ENCODE results near the gene PTPRN2. TPM values are rescaled to one million over a fixed set of nuclear protein-coding genes. Genes with fewer than 3 reads are reported as not detected.

PTPRN2 gene
- total RNA-seq, 1 experiment from 2014 or later = 2.1 TPM

DNA sequence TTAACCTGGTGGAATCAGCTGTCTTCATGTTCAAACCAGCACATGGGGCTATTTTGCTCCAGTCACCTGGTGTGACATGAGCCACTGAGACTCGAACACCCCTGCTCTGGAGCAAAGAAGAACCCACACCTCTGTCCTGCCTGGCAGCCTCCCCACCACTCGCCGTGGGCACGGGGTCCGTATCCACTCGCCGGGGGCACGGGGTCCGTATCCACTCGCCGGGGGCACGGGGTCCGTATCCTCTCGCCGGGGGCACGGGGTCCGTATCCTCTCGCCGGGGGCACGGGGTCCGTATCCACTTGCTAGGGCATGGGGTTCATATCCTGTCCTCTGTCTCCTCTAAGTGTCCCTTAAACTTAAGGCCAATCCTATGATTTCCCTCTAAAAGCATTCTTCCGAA is 558.7 kb downstream of the PTPRN2 start:
- no peak overlapping the region for H3K4me2 ChIP-seq (ENCODE audit: low read length)
- CTCF ChIA-PET = no interaction called here
- H3K9ac ChIP-seq (ENCODE audit: low read length) = no peak overlapping the region
- H3K36me3 ChIP-seq (ENCODE audit: control insufficient read depth in 1 of 2, insufficient read depth in 2 of 2, low read length in 2 of 2) = no peaks in the 10 kb centered on the region
- no peaks in the 10 kb centered on the region for H3K9me2 ChIP-seq (ENCODE audit: insufficient read depth)
- H3K27me3 ChIP-seq (ENCODE audit: insufficient read depth, low read length) = no peaks in the 10 kb centered on the region
- no peaks in the 10 kb centered on the region for H4K20me1 ChIP-seq (ENCODE audit: insufficient read depth)
- TF ChIP-seq, protein P1, sequence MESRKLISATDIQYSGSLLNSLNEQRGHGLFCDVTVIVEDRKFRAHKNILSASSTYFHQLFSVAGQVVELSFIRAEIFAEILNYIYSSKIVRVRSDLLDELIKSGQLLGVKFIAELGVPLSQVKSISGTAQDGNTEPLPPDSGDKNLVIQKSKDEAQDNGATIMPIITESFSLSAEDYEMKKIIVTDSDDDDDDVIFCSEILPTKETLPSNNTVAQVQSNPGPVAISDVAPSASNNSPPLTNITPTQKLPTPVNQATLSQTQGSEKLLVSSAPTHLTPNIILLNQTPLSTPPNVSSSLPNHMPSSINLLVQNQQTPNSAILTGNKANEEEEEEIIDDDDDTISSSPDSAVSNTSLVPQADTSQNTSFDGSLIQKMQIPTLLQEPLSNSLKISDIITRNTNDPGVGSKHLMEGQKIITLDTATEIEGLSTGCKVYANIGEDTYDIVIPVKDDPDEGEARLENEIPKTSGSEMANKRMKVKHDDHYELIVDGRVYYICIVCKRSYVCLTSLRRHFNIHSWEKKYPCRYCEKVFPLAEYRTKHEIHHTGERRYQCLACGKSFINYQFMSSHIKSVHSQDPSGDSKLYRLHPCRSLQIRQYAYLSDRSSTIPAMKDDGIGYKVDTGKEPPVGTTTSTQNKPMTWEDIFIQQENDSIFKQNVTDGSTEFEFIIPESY (IDR thresholded peaks at IDR 0.05; ENCODE audit: extremely low read depth, insufficient replicate concordance, low read length) = no peak
- TF ChIP-seq SRF (IDR thresholded peaks at IDR 0.05; ENCODE audit: low read depth) (no peak), FOSL1 (IDR thresholded peaks at IDR 0.05; ENCODE audit: low read depth) (no peak), CEBPB (IDR thresholded peaks at IDR 0.05; ENCODE audit: low read depth) (no peak), ZFX (IDR thresholded peaks at IDR 0.05) (no peak), EZH2phosphoT487 (IDR thresholded peaks at IDR 0.05; ENCODE audit: borderline replicate concordance) (no peak), YY1 (IDR thresholded peaks at IDR 0.05; ENCODE audit: extremely low read depth, insufficient replicate concordance, low read depth, low read length) (no peak), POLR2AphosphoS5 (IDR thresholded peaks at IDR 0.05; ENCODE audit: low read depth, low read length) (no peak), RAD21 (IDR thresholded peaks at IDR 0.05; ENCODE audit: low read depth) (no peak), ZNF274 (IDR thresholded peaks at IDR 0.05; ENCODE audit: low read depth, low read length) (no peak), SP1 (IDR thresholded peaks at IDR 0.05; ENCODE audit: low read depth) (no peak), EGR1 (IDR thresholded peaks at IDR 0.05; ENCODE audit: low read depth) (no peak), CBX3 (IDR thresholded peaks at IDR 0.05; ENCODE audit: low read depth) (no peak)
- TF ChIP-seq, protein P2, sequence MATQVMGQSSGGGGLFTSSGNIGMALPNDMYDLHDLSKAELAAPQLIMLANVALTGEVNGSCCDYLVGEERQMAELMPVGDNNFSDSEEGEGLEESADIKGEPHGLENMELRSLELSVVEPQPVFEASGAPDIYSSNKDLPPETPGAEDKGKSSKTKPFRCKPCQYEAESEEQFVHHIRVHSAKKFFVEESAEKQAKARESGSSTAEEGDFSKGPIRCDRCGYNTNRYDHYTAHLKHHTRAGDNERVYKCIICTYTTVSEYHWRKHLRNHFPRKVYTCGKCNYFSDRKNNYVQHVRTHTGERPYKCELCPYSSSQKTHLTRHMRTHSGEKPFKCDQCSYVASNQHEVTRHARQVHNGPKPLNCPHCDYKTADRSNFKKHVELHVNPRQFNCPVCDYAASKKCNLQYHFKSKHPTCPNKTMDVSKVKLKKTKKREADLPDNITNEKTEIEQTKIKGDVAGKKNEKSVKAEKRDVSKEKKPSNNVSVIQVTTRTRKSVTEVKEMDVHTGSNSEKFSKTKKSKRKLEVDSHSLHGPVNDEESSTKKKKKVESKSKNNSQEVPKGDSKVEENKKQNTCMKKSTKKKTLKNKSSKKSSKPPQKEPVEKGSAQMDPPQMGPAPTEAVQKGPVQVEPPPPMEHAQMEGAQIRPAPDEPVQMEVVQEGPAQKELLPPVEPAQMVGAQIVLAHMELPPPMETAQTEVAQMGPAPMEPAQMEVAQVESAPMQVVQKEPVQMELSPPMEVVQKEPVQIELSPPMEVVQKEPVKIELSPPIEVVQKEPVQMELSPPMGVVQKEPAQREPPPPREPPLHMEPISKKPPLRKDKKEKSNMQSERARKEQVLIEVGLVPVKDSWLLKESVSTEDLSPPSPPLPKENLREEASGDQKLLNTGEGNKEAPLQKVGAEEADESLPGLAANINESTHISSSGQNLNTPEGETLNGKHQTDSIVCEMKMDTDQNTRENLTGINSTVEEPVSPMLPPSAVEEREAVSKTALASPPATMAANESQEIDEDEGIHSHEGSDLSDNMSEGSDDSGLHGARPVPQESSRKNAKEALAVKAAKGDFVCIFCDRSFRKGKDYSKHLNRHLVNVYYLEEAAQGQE (IDR thresholded peaks at IDR 0.05; ENCODE audit: low read depth) = no peak
- TF ChIP-seq, protein P3, sequence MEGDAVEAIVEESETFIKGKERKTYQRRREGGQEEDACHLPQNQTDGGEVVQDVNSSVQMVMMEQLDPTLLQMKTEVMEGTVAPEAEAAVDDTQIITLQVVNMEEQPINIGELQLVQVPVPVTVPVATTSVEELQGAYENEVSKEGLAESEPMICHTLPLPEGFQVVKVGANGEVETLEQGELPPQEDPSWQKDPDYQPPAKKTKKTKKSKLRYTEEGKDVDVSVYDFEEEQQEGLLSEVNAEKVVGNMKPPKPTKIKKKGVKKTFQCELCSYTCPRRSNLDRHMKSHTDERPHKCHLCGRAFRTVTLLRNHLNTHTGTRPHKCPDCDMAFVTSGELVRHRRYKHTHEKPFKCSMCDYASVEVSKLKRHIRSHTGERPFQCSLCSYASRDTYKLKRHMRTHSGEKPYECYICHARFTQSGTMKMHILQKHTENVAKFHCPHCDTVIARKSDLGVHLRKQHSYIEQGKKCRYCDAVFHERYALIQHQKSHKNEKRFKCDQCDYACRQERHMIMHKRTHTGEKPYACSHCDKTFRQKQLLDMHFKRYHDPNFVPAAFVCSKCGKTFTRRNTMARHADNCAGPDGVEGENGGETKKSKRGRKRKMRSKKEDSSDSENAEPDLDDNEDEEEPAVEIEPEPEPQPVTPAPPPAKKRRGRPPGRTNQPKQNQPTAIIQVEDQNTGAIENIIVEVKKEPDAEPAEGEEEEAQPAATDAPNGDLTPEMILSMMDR (IDR thresholded peaks at IDR 0.05 in 2 of 3, conservative IDR thresholded peaks at IDR 0.05 in 1 of 3; ENCODE audit: borderline replicate concordance in 1 of 3, insufficient read depth in 1 of 3, low read depth in 2 of 3, low read length in 2 of 3) = no peak
- TF ChIP-seq, protein P4, sequence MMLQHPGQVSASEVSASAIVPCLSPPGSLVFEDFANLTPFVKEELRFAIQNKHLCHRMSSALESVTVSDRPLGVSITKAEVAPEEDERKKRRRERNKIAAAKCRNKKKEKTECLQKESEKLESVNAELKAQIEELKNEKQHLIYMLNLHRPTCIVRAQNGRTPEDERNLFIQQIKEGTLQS (IDR thresholded peaks at IDR 0.05) = no peak
- H3K4me3 ChIP-seq (replicated peaks in 1 of 2; ENCODE audit: low read depth in 1 of 2, low read length in 2 of 2) = no peak overlapping the region
- intact Hi-C loops (cut with micrococcal nuclease) = no loop called here
- H3K9me3 ChIP-seq (ENCODE audit: control insufficient read depth in 1 of 2, insufficient read depth in 1 of 2, low read depth in 1 of 2, low read length in 2 of 2) = no peaks in the 10 kb centered on the region
- no peak overlapping the region for H2AFZ ChIP-seq (ENCODE audit: low read depth, low read length, poor library complexity, severe bottlenecking)
- POLR2A ChIA-PET = no interaction called here
- RAD21 ChIA-PET (ENCODE audit: low non-redundant PET in 1 of 2, low total read pairs in 2 of 2, uncharacterized antibody in 2 of 2, unreplicated experiment in 2 of 2) = no interaction called here
- ATAC-seq (no peak), DNase-seq (ENCODE audit: low read depth, low spot score) (no peak)
- no peaks in the 10 kb centered on the region for H3K79me2 ChIP-seq (ENCODE audit: insufficient read depth, low read length)
- no peak overlapping the region for H3K27ac ChIP-seq (ENCODE audit: low read depth, low read length)
- no peaks in the 10 kb centered on the region for H3K4me1 ChIP-seq (ENCODE audit: control insufficient read depth in 1 of 2, insufficient read depth in 2 of 2, low read length in 2 of 2)
- BruUV-seq (replicated peaks) = no TSS peak
